HepG2 (cell line): ENCODE results near the gene CD300LF. TPM values are rescaled to one million over a fixed set of nuclear protein-coding genes. Genes with fewer than 3 reads are reported as not detected.

Experiments used
- ARNTL ChIP-seq: sonication (generic); formaldehyde crosslinking; IDR thresholded peaks from 2 replicates; pipeline ENCODE4 v1.4.0; 2020; ENCODE audit warnings: mild to moderate bottlenecking, missing genetic modification reagents
- ELF4 ChIP-seq: sonication (generic); formaldehyde crosslinking; IDR thresholded peaks from 2 replicates; pipeline ENCODE4 v1.5.0; 2020; ENCODE audit warnings: missing genetic modification reagents, mild to moderate bottlenecking, moderate library complexity, borderline replicate concordance
- GABPB1 ChIP-seq: IDR thresholded peaks from 2 replicates; pipeline ENCODE4 v1.6.1; 2016; ENCODE audit warnings: mild to moderate bottlenecking, missing genetic modification reagents, moderate library complexity, missing compliant biosample characterization
- GPN1 ChIP-seq: sonication (generic); formaldehyde crosslinking; IDR thresholded peaks from 2 replicates; pipeline ENCODE4 v1.5.1; 2020; ENCODE audit warnings: missing genetic modification reagents, borderline replicate concordance
- KLF16 ChIP-seq, 2 experiments: sonication (generic) in 1 of 2; formaldehyde crosslinking in 1 of 2; IDR thresholded peaks; 2 replicates each; pipeline versions ENCODE4 v1.6.1 to v1.8.0; 2016 to 2023; ENCODE audit warnings: missing genetic modification reagents in 2 of 2, missing compliant biosample characterization in 1 of 2
- MIER3 ChIP-seq: IDR thresholded peaks from 2 replicates; pipeline ENCODE4 v1.6.1; 2016; ENCODE audit warnings: missing compliant biosample characterization, borderline replicate concordance
- MTF1 ChIP-seq: sonication (generic); formaldehyde crosslinking; IDR thresholded peaks from 2 replicates; pipeline ENCODE4 v1.5.0; 2020; ENCODE audit warnings: missing genetic modification reagents
- PTBP1 ChIP-seq: fragments of 200-400 bp; formaldehyde crosslinking; IDR thresholded peaks from 2 replicates; pipeline ENCODE4 v1.6.1; 2018; ENCODE audit warnings: low read length, low read depth; ENCODE audit not compliant: poor library complexity, severe bottlenecking
- RBFOX2 ChIP-seq: fragments of 200-400 bp; formaldehyde crosslinking; IDR thresholded peaks from 2 replicates; pipeline ENCODE4 v1.6.1; 2017; ENCODE audit warnings: low read depth, mild to moderate bottlenecking, low read length
- SCMH1 ChIP-seq: sonication (generic); formaldehyde crosslinking; IDR thresholded peaks from 2 replicates; pipeline ENCODE4 v1.9.0; 2021; ENCODE audit warnings: missing genetic modification reagents, mild to moderate bottlenecking, borderline replicate concordance
- TP53 ChIP-seq: sonication (generic); formaldehyde crosslinking; conservative IDR thresholded peaks from 2 replicates; pipeline ENCODE4 v1.4.0; 2020; ENCODE audit warnings: missing genetic modification reagents
- ZNF121 ChIP-seq: sonication (generic); formaldehyde crosslinking; IDR thresholded peaks from 2 replicates; pipeline ENCODE4 v1.5.0; 2020; ENCODE audit warnings: mild to moderate bottlenecking, missing genetic modification reagents
- ZNF44 ChIP-seq: sonication (generic); formaldehyde crosslinking; IDR thresholded peaks from 2 replicates; pipeline ENCODE4 v1.5.1; 2020; ENCODE audit warnings: mild to moderate bottlenecking, missing genetic modification reagents
- ZNF460 ChIP-seq: sonication (generic); formaldehyde crosslinking; IDR thresholded peaks from 2 replicates; pipeline ENCODE4 v1.5.1; 2020; ENCODE audit warnings: missing genetic modification reagents, mild to moderate bottlenecking, borderline replicate concordance
- ZNF572 ChIP-seq: sonication (generic); formaldehyde crosslinking; IDR thresholded peaks from 2 replicates; pipeline ENCODE4 v1.5.1; 2020; ENCODE audit warnings: mild to moderate bottlenecking, missing genetic modification reagents
- ZNF816 ChIP-seq: sonication (generic); formaldehyde crosslinking; IDR thresholded peaks from 2 replicates; pipeline ENCODE4 v1.8.0; 2022; ENCODE audit warnings: missing genetic modification reagents, mild to moderate bottlenecking, borderline replicate concordance
- ZSCAN20 ChIP-seq: sonication (generic); formaldehyde crosslinking; IDR thresholded peaks from 2 replicates; pipeline ENCODE4 v1.4.0; 2020; ENCODE audit warnings: missing genetic modification reagents, mild to moderate bottlenecking, borderline replicate concordance
- polyA plus RNA-seq, 8 experiments: library from polyadenylated mRNA; depleted of rRNA in 3 of 8; stranded (reverse) in 7 of 8; unstranded in 1 of 8; fragments of >200 nt; fragmentation: Illumina TruSeq in 4 of 8; extraction: Trizol in 4 of 8; gene quantifications; 2 replicates each; pipeline versions ENCODE4 v1.2.1 to v1.2.3, GENCODE V29; 2011 to 2016; ENCODE audit warnings: low read depth in 4 of 8, missing spikeins in 1 of 8, mixed read lengths in 1 of 8; ENCODE audit not compliant: insufficient read depth in 1 of 8
- total RNA-seq, 5 experiments: library from RNA; depleted of rRNA; stranded (reverse); fragments of >200 nt; fragmentation: Illumina TruSeq; extraction: Trizol; gene quantifications; 2 replicates each; pipeline ENCODE4 v1.2.3, GENCODE V29; 2016; ENCODE audit warnings: low read depth in 1 of 5
- TF ChIP-seq, protein P1 (sequence below), 2 experiments: sonication (generic) in 1 of 2; formaldehyde crosslinking in 1 of 2; IDR thresholded peaks; 2 replicates each; pipeline versions ENCODE4 v1.4.0 to v1.6.1; 2018 to 2020; ENCODE audit warnings: missing genetic modification reagents in 2 of 2, borderline replicate concordance in 1 of 2, low read depth in 1 of 2, mild to moderate bottlenecking in 1 of 2, missing biosample characterization in 1 of 2
- TF ChIP-seq, protein P2 (sequence below): IDR thresholded peaks from 2 replicates; pipeline ENCODE4 v1.6.1; 2016; ENCODE audit warnings: low read depth, borderline replicate concordance
- TF ChIP-seq, protein P3 (sequence below): sonication (generic); formaldehyde crosslinking; IDR thresholded peaks from 2 replicates; pipeline ENCODE4 v1.5.0; 2020; ENCODE audit warnings: missing genetic modification reagents

Gene CD300LF
- total and polyA plus RNA-seq, 2 of the 13 experiments (the other 11 are each of a cell fraction or from before 2014, with no cell fraction given) = not detected

DNA sequence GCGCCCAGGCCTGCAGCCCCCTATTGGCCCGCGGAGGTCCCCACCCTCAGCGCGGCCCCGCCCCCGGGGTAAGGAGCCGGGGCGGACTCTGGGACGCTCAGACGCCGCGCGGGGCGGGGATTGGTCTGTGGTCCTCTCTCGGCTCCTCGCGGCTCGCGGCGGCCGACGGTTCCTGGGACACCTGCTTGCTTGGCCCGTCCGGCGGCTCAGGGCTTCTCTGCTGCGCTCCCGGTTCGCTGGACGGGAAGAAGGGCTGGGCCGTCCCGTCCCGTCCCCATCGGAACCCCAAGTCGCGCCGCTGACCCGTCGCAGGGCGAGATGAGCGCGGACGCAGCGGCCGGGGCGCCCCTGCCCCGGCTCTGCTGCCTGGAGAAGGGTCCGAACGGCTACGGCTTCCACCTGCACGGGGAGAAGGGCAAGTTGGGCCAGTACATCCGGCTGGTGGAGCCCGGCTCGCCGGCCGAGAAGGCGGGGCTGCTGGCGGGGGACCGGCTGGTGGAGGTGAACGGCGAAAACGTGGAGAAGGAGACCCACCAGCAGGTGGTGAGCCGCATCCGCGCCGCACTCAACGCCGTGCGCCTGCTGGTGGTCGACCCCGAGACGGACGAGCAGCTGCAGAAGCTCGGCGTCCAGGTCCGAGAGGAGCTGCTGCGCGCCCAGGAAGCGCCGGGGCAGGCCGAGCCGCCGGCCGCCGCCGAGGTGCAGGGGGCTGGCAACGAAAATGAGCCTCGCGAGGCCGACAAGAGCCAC lies 36.0 kb upstream of the CD300LF start, which contains the start of gene NHERF1 (continued):
- TF ChIP-seq, protein P1, sequence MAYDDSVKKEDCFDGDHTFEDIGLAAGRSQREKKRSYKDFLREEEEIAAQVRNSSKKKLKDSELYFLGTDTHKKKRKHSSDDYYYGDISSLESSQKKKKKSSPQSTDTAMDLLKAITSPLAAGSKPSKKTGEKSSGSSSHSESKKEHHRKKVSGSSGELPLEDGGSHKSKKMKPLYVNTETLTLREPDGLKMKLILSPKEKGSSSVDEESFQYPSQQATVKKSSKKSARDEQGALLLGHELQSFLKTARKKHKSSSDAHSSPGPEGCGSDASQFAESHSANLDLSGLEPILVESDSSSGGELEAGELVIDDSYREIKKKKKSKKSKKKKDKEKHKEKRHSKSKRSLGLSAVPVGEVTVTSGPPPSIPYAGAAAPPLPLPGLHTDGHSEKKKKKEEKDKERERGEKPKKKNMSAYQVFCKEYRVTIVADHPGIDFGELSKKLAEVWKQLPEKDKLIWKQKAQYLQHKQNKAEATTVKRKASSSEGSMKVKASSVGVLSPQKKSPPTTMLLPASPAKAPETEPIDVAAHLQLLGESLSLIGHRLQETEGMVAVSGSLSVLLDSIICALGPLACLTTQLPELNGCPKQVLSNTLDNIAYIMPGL (CRISPR knock-in tag; IDR thresholded peaks at IDR 0.05; ENCODE audit: borderline replicate concordance in 1 of 2, low read depth in 1 of 2) = peak; percentile 87 to 90
- peak; percentile 81 for TF ChIP-seq ZNF121 (CRISPR knock-in tag)
- TF ChIP-seq, protein P2, sequence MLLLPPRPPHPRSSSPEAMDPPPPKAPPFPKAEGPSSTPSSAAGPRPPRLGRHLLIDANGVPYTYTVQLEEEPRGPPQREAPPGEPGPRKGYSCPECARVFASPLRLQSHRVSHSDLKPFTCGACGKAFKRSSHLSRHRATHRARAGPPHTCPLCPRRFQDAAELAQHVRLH (CRISPR knock-in tag) = peak; percentile 94
- TF ChIP-seq GPN1 = no peak
- TF ChIP-seq ZNF44 = peak; percentile 91
- peak; percentile 98 for TF ChIP-seq RBFOX2
- 0 out of 2 replicates have a peak, but pooled peaks have one; percentile 36 for TF ChIP-seq ZNF460 (CRISPR knock-in tag)
- no peak for TF ChIP-seq ELF4
- no peak for TF ChIP-seq SCMH1
- TF ChIP-seq, protein P3, sequence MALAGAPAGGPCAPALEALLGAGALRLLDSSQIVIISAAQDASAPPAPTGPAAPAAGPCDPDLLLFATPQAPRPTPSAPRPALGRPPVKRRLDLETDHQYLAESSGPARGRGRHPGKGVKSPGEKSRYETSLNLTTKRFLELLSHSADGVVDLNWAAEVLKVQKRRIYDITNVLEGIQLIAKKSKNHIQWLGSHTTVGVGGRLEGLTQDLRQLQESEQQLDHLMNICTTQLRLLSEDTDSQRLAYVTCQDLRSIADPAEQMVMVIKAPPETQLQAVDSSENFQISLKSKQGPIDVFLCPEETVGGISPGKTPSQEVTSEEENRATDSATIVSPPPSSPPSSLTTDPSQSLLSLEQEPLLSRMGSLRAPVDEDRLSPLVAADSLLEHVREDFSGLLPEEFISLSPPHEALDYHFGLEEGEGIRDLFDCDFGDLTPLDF (CRISPR knock-in tag) = peak; percentile 81
- 0 out of 2 replicates have a peak, but pooled peaks have one; percentile 13 for TF ChIP-seq ZNF572 (CRISPR knock-in tag)
- peak; percentile 83 for TF ChIP-seq GABPB1 (CRISPR knock-in tag)
- TF ChIP-seq TP53 (CRISPR knock-in tag) = peak; percentile 92
- TF ChIP-seq ZSCAN20 (CRISPR knock-in tag) = peak; percentile 91
- TF ChIP-seq ZNF816 (CRISPR knock-in tag) = peak; percentile 95
- TF ChIP-seq MTF1 (CRISPR knock-in tag) = peak; percentile 86; the same call in 1 of the 2 replicates
- TF ChIP-seq ARNTL (CRISPR knock-in tag) = no peak
- 0 out of 2 replicates have a peak, but pooled peaks have one; percentile 31 for TF ChIP-seq MIER3 (CRISPR knock-in tag)
- TF ChIP-seq KLF16 (CRISPR knock-in tag; IDR thresholded peaks at IDR 0.05) = peak in 1 of 2 experiments; percentile 98; a peak in 2 of 4 replicates
- no peak for TF ChIP-seq PTBP1
